ENCODE data around the gene RMND5A. TPM values are rescaled to one million over a fixed set of nuclear protein-coding genes. Genes with fewer than 3 reads are reported as not detected.

Gene RMND5A
- total RNA-seq, 2 experiments from 2014 or later = 56.5 to 57.3 TPM

DNA sequence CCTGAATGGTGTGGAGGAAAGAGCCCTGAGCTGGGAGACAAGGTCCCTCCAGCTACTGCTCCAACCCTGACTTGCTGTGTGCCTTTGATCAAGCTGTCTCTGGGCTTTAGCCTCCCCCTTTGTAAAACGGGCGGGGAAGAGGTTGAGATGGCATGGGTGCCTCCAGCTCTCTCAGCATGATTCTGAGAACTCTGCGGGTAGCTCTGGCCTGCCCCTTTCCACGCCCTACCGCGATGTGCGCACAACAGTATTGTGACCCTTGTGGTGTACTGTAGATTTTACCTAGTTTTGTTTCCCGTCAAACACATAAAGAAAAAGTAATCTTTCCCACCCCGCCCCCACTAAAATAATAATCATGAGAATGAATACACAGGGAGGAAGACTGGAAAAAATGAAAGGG lies 65.4 kb downstream of the RMND5A start:
- peak overlapping the region; percentile 96 for H3K27ac Mint-ChIP-seq
- CTCF ChIA-PET = interaction anchor here (1.0 to 8.8 kb wide), 8 partner anchors 9 to 40 kb away, joined by 3 to 123 read pairs (median 4); no protein-coding TSS in a partner anchor
- intact Hi-C loops (cut with micrococcal nuclease) = no loop called here
- no peaks in the 10 kb centered on the region for H3K9me3 Mint-ChIP-seq
- peak overlapping the region; percentile 96 for H3K4me3 Mint-ChIP-seq
- no peak for TF ChIP-seq CTCF (IDR thresholded peaks at IDR 0.05)
- H3K27me3 Mint-ChIP-seq = no peaks in the 10 kb centered on the region
- POLR2A ChIA-PET = interaction anchor here (0.7 to 3.7 kb wide), 11 partner anchors 9 to 344 kb away, joined by 3 to 124 read pairs (median 4); partner anchors contain the start of gene KDM3A
- peaks cover 61% of the 10 kb centered on the region for H3K4me1 Mint-ChIP-seq (ENCODE audit: low read depth)
- ATAC-seq (peak; percentile 75), DNase-seq (peak; percentile 95)
- H3K36me3 Mint-ChIP-seq (ENCODE audit: low read depth) = peaks cover 67% of the 10 kb centered on the region

- Mint-ChIP-seq H3K4me1 (ENCODE audit: low read depth) (peaks cover 59% of the 10 kb centered on the region), H3K27me3 (no peaks in the 10 kb centered on the region), H3K9me3 (no peaks in the 10 kb centered on the region), H3K27ac (peak overlapping the region; percentile 96), H3K4me3 (peak overlapping the region; percentile 96), H3K36me3 (ENCODE audit: low read depth) (peaks cover 71% of the 10 kb centered on the region)
- TF ChIP-seq CTCF (IDR thresholded peaks at IDR 0.05) = no peak
- CTCF ChIA-PET = interaction anchor here (0.8 to 8.8 kb wide), 9 partner anchors 9 to 39 kb away, joined by 3 to 123 read pairs (median 4); no protein-coding TSS in a partner anchor
- intact Hi-C loops (cut with micrococcal nuclease) = no loop called here
- peak; percentile 87 for DNase-seq
- POLR2A ChIA-PET = interaction anchor here (0.7 to 3.7 kb wide), 12 partner anchors 8 to 345 kb away, joined by 3 to 124 read pairs (median 4); partner anchors contain the start of gene KDM3A
- ATAC-seq = peak; percentile 62
Measured at GRCh38 chr2:86786001-86786536, 66.0 kb downstream of the RMND5A start.

GRCh38 chr2:86787736-86788135 lies 67.6 kb downstream of the RMND5A start:
- intact Hi-C loops (cut with micrococcal nuclease) = no loop called here
- H3K4me1 Mint-ChIP-seq (ENCODE audit: low read depth) = peaks cover 47% of the 10 kb centered on the region
- ChIA-PET POLR2A (interaction anchor here (0.7 to 3.7 kb wide), 11 partner anchors 10 to 74 kb away, joined by 3 to 124 read pairs (median 4); partner anchors contain the start of gene CD8B), CTCF (interaction anchor here (0.8 to 1.4 kb wide), 4 partner anchors 18 to 23 kb away, joined by 3 to 4 read pairs (median 4); no protein-coding TSS in a partner anchor)
- H3K27ac Mint-ChIP-seq = peak overlapping the region; percentile 96
- H3K4me3 Mint-ChIP-seq = peak overlapping the region; percentile 96
- ATAC-seq (peak; percentile 3), DNase-seq (peak; percentile 77)
- peaks cover 69% of the 10 kb centered on the region for H3K36me3 Mint-ChIP-seq (ENCODE audit: low read depth)
- TF ChIP-seq CTCF (IDR thresholded peaks at IDR 0.05) = no peak
- H3K27me3 Mint-ChIP-seq = no peaks in the 10 kb centered on the region
- H3K9me3 Mint-ChIP-seq = no peaks in the 10 kb centered on the region

DNA sequence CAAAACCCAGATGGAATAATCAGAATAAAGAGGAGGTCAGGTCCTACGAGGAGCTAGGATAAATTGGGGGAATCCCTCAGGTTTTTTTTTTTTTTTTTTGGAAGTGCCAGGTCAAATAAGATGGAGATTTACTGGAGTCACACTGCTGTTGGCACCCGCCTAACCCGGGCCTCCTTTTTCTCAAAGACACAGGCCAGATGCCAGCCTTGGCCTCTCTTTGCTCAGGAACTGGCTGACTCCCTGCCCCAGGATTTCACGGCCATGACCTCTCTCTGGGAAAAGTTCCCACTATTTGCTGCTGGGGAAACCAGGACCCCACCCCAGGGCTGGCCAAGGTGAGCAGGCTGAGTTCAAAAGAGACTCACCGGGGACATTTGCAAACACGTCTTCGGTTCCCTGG lies 68.1 kb downstream of the RMND5A start:
- Mint-ChIP-seq H3K9me3 (no peaks in the 10 kb centered on the region), H3K27me3 (no peaks in the 10 kb centered on the region), H3K4me3 (peak overlapping the region; percentile 96), H3K27ac (peak overlapping the region; percentile 96), H3K4me1 (ENCODE audit: low read depth) (peaks cover 48% of the 10 kb centered on the region), H3K36me3 (ENCODE audit: low read depth) (peaks cover 71% of the 10 kb centered on the region)
- intact Hi-C loops (cut with micrococcal nuclease) = no loop called here
- POLR2A ChIA-PET = interaction anchor here (0.7 to 3.7 kb wide), 10 partner anchors 9 to 73 kb away, joined by 3 to 124 read pairs (median 4); partner anchors contain the start of gene CD8B
- CTCF ChIA-PET = interaction anchor here (0.8 to 1.4 kb wide), 4 partner anchors 17 to 23 kb away, joined by 3 to 4 read pairs (median 4); no protein-coding TSS in a partner anchor
- no peak for ATAC-seq
- DNase-seq = peak; percentile 36
- no peak for TF ChIP-seq CTCF (IDR thresholded peaks at IDR 0.05)
